Pancreas (tissue), 10 donors: ENCODE measurements around the gene ICA1L. TPM values are rescaled to one million over a fixed set of nuclear protein-coding genes. Genes with fewer than 3 reads are reported as not detected.

ENCODE experiments used
- ATAC-seq, 4 donors: fragments of 200-7000 bp; cut with Tn5 transposase; one replicate each; pipeline versions ENCODE4 v1.8.0 to v1.9.1; 2020; ENCODE audit warnings: mild to moderate bottlenecking in 4 of 4, moderate library complexity in 4 of 4
- DNase-seq, 6 donors: peaks; one replicate each; pipeline ENCODE4 v3.0.0-alpha.2; 2020
- FAIRE-seq: peaks from 2 replicates; lab custom pipeline; 2012; peaks lifted over from hg19 to GRCh38; lab: Jason Lieb, UNC
- H3K27ac ChIP-seq, 4 donors: fragments of 200-600 bp; sonication (generic); 1 replicate in 3 of 4; 2 replicates in 1 of 4; pipeline versions ENCODE4 v1.5.0 to v1.8.0; 2020
- H3K27me3 ChIP-seq, 4 donors: fragments of 200-600 bp; one replicate each; pipeline ENCODE4 v1.8.0; 2021
- H3K36me3 ChIP-seq, 3 donors: fragments of 200-600 bp; sonication (generic) in 1 of 3; one replicate each; pipeline versions ENCODE4 v1.5.0 to v1.8.0; 2020 to 2021
- H3K4me1 ChIP-seq, 3 donors: fragments of 200-600 bp; one replicate each; pipeline ENCODE4 v1.8.0; 2021
- H3K4me3 ChIP-seq, 4 donors: fragments of 200-600 bp; sonication (generic) in 2 of 4; one replicate each; pipeline versions ENCODE4 v1.5.0 to v1.8.0; 2020 to 2021
- H3K9me3 ChIP-seq, 4 donors: fragments of 200-600 bp; one replicate each; pipeline ENCODE4 v1.8.0; 2021
- CTCF ChIP-seq, 4 donors: fragments of 200-600 bp; sonication (generic) in 3 of 4; IDR thresholded peaks; one replicate each; pipeline versions ENCODE4 v1.5.0 to v1.8.0; 2021; ENCODE audit warnings: antibody characterized with exemption in 4 of 4
- WGBS, 2 donors: extraction: QIAGEN DNeasy Blood & Tissue Kit; methylation state at CpG; one replicate each; pipeline ENCODE4 v1.1.7; 2013; 5-methylcytosine and 5-hydroxymethylcytosine counted together
- intact Hi-C, 3 donors: fragments of 100-400 bp; cut with DNase I; formaldehyde crosslinking; loops; one replicate each; pipeline versions ENCODE4 v1.11.1 to v1.14.2; 2022
- polyA plus RNA-seq, 2 donors: library from polyadenylated mRNA; stranded (reverse); fragments of 200-250 nt; gene quantifications; one replicate each; pipeline ENCODE4 v1.2.3, GENCODE V29; 2013
- total RNA-seq, 6 donors: library from RNA; stranded (reverse); fragmentation: NEBNext Ultra II Directional in 4 of 6; extraction: Animal tissue kit (Norgen Biotek cat#: 25700) in 4 of 6; gene quantifications; one replicate each; pipeline versions ENCODE4 v1.2.1 to v1.2.4, GENCODE V29; 2021 to 2023
- donor health status: healthy with polysubstance abuse.
- donor health status: DM: no; HTN: no; CAD: no; lungs with moderate emphysema.
- donor health status: DM: no; HTN: no; CAD: no.
- donor health status: control.
- donor health status: control.
- donor health status: Bipolar disorder and iron deficiency.
- donor health status: DM: yes; HTN: yes; CAD: no.
- donor health status: DM: no; HTN: no; CAD: no.
- donor health status: DM: no; HTN: no; CAD: no.
- donor health status: DM: yes; HTN: yes; CAD: no.

ICA1L gene
- total and polyA plus RNA-seq, 8 donors = 2.7 to 8.1 (median 3.6) TPM

GRCh38 chr2:202723746-202724145, 147.8 kb downstream of the ICA1L start:
- Histone ChIP-seq H3K27ac (no peak overlapping the region), H3K4me3 (no peak overlapping the region), H3K4me1 (peaks cover 0 to 10% (median 0%) of the 10 kb centered on the region in 3 donors), H3K9me3 (no peaks in the 10 kb centered on the region), H3K36me3 (no peaks in the 10 kb centered on the region), H3K27me3 (no peaks in the 10 kb centered on the region)
- TF ChIP-seq CTCF (IDR thresholded peaks at IDR 0.05) = no peak
- no peak for DNase-seq
- intact Hi-C loops = no loop called here
- no peak for FAIRE-seq
- 100% methylated on average over 5 of the region's 5 CpGs for WGBS, 2 donors
- ATAC-seq = no peak

Other genes with a start within 250 kb of the ICA1L start
- 10 to 100 TPM in 1 of 6 donors, 1 to 10 TPM in 5; 3.9 to 12.4 (median 6.6) TPM for gene FAM117B, start 236.8 kb downstream of the ICA1L start, total RNA-seq
- 1 to 10 TPM; 2.5 to 3.0 TPM for gene FAM117B, start 236.8 kb downstream of the ICA1L start, polyA plus RNA-seq
- gene WDR12, start 39.9 kb upstream of the ICA1L start, total RNA-seq = 10 to 100 TPM in 4 of 6 donors, 1 to 10 TPM in 2; 5.4 to 17.5 (median 14.9) TPM
- gene WDR12, start 39.9 kb upstream of the ICA1L start, polyA plus RNA-seq = 10 to 100 TPM; 10.7 to 15.0 TPM
- 1 to 10 TPM; 2.1 to 5.7 (median 4.9) TPM for gene CARF, start 40.5 kb upstream of the ICA1L start, total RNA-seq
- gene CARF, start 40.5 kb upstream of the ICA1L start, polyA plus RNA-seq = 1 to 10 TPM; 1.3 to 4.0 TPM
- gene NBEAL1, start 143.1 kb upstream of the ICA1L start, total RNA-seq = 10 to 100 TPM; 11.4 to 27.2 (median 16.4) TPM
- gene NBEAL1, start 143.1 kb upstream of the ICA1L start, polyA plus RNA-seq = 1 to 10 TPM; 4.0 to 5.1 TPM